ENCODE measurements around the gene RPTOR.

RPTOR gene

GRCh38 chr17:80997424-80998117 is 452.9 kb downstream of the RPTOR start:
- Histone ChIP-seq H3K36me3 (ENCODE audit: control insufficient read depth, insufficient read depth, low read length) (no peaks in the 10 kb centered on the region), H3K27ac (no peak overlapping the region)
- no peak for TF ChIP-seq CTCF (IDR thresholded peaks at IDR 0.05)

GRCh38 chr17:80998118-80998747 is 453.6 kb downstream of the RPTOR start:
- Histone ChIP-seq H3K27ac (no peak overlapping the region), H2AFZ (no peak overlapping the region), H3K27me3 (ENCODE audit: control insufficient read depth, insufficient read depth, low read length) (no peaks in the 10 kb centered on the region), H3K79me2 (no peaks in the 10 kb centered on the region), H3K4me3 (ENCODE audit: low read depth, low read length) (no peak overlapping the region), H3K9ac (no peak overlapping the region), H3K4me1 (no peaks in the 10 kb centered on the region), H3K36me3 (ENCODE audit: control insufficient read depth, insufficient read depth, low read length) (no peaks in the 10 kb centered on the region), H3K4me2 (ENCODE audit: low read length) (no peak overlapping the region), H3K9me3 (ENCODE audit: control insufficient read depth, low read length) (no peaks in the 10 kb centered on the region)
- no peak for TF ChIP-seq CTCF (IDR thresholded peaks at IDR 0.05)

More at GRCh38 chr17:80997424-80998117, 452.9 kb downstream of the RPTOR start:
- Histone ChIP-seq H3K79me2 (no peaks in the 10 kb centered on the region), H3K27me3 (ENCODE audit: control insufficient read depth, insufficient read depth, low read length) (no peaks in the 10 kb centered on the region), H3K4me3 (ENCODE audit: low read depth, low read length) (no peak overlapping the region), H3K9ac (no peak overlapping the region), H2AFZ (no peak overlapping the region), H3K9me3 (ENCODE audit: control insufficient read depth, low read length) (no peaks in the 10 kb centered on the region), H3K4me2 (ENCODE audit: low read length) (no peak overlapping the region), H3K4me1 (no peaks in the 10 kb centered on the region)

DNA sequence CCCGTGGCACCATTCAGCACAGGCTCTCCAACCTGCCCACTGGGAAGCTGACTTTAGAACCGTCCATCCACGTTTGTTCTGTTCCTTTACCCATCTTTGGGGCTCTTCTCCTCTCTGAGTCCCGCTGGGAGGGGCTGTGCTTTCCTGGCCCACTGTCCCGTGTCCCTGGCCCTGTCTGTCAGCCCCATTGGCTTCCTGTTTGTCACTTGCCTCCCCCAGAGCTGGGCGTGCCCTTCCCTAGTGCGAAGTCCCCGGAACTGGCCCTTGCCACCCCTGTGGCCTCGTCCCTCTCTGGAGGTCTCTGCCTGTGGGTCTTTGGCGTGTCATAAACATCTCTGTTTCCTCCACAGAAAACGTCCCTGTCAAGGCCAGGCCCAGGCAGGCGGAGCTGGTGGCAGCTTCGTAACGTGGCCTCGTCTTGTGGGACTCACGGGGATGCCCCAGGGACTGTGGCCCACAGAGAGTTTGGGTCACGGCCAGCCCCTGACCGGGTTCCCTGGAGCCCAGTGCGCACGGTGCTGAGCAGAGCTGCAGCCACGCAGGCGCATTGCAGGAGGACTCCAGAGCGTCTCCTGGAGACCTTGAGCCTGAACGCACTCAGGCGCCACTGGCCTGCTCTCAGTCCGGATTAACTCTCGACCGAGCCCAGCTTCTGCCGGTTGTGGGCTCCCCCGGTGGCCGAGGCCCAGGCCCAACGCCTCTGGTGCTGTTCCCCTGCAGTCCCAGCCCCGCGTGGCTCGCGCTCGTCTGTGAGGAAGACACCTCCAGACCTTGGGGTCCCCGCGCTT is 454.3 kb downstream of the RPTOR start:
- TF ChIP-seq CTCF (IDR thresholded peaks at IDR 0.05), result no peak
- Histone ChIP-seq H3K4me2 (ENCODE audit: low read length) (no peak overlapping the region), H3K4me1 (no peaks in the 10 kb centered on the region), H3K9ac (no peak overlapping the region), H2AFZ (no peak overlapping the region), H3K4me3 (ENCODE audit: low read depth, low read length) (no peak overlapping the region), H3K27me3 (ENCODE audit: control insufficient read depth, insufficient read depth, low read length) (no peaks in the 10 kb centered on the region), H3K79me2 (no peaks in the 10 kb centered on the region), H3K36me3 (ENCODE audit: control insufficient read depth, insufficient read depth, low read length) (no peaks in the 10 kb centered on the region), H3K9me3 (ENCODE audit: control insufficient read depth, low read length) (no peaks in the 10 kb centered on the region), H3K27ac (no peak overlapping the region)

DNA sequence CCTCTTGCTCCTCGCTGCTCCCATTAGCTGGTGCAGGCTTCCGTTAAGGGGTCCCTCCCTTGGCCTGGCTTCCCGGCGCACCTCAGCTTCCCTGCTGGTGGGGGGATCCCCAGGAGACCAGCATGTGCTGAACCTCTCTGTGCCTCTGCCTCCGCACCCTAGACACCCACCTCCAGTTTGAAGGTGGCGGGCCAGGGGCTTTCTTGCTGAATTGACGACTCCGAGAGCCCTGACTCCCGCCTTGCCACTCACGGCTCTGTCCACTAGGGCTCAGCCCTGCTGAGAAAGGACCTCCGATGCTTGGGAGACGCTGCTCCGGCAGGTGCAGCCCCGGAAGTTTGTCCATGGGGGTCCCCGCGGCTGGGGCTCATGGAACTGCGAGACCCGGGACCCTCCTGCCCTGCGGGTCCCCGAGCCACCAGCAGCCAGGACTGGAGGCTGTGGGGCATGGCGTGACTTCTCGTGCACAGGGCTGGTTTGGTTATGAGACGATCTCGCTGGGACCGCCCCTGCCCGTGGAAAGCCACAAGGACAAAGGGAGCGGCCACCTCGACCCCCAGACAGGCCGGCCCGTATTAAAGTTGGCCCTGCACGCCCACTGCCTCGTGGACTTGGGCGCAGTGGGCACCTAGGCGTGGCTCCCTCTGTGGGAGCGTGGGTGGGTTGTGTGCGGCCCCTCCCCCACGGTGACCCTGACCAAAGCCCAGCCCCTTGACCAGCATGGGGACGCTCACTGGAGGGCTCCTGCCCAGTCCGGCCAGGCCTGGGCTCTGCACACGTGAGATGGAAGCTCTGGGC is 455.1 kb downstream of the RPTOR start:
- H3K36me3 ChIP-seq (ENCODE audit: control insufficient read depth, insufficient read depth, low read length), result no peaks in the 10 kb centered on the region
- H2AFZ ChIP-seq, result no peak overlapping the region
- no peaks in the 10 kb centered on the region for H3K9me3 ChIP-seq (ENCODE audit: control insufficient read depth, low read length)
- no peak overlapping the region for H3K4me3 ChIP-seq (ENCODE audit: low read depth, low read length)
- no peak overlapping the region for H3K27ac ChIP-seq
- H3K4me2 ChIP-seq (ENCODE audit: low read length), result no peak overlapping the region
- TF ChIP-seq CTCF (IDR thresholded peaks at IDR 0.05), result no peak
- no peaks in the 10 kb centered on the region for H3K79me2 ChIP-seq
- no peak overlapping the region for H3K9ac ChIP-seq
- no peaks in the 10 kb centered on the region for H3K27me3 ChIP-seq (ENCODE audit: control insufficient read depth, insufficient read depth, low read length)
- no peaks in the 10 kb centered on the region for H3K4me1 ChIP-seq

All from parathyroid adenoma (tissue), 2 donors.